ENCODE data around the gene EFCAB9. TPM values are rescaled to one million over a fixed set of nuclear protein-coding genes. Genes with fewer than 3 reads are reported as not detected.

The EFCAB9 gene
- total RNA-seq, 2 experiments from 2014 or later: not detected

- ChIA-PET CTCF (ENCODE audit: unreplicated experiment) (interaction anchor here (0.7 kb wide), 1 partner anchor 13 kb away, joined by 9 read pairs; no protein-coding TSS in a partner anchor), POLR2A (interaction anchor here (1.1 to 1.6 kb wide), 2 partner anchors 11 to 14 kb away, joined by 3 to 11 read pairs; no protein-coding TSS in a partner anchor)
- peaks cover 44% of the 10 kb centered on the region for H3K4me1 ChIP-seq (ENCODE audit: insufficient read depth, low read length, poor library complexity, severe bottlenecking)
- no TSS peak for BruUV-seq (replicated peaks)
- TF ChIP-seq EZH2phosphoT487 (IDR thresholded peaks at IDR 0.05; ENCODE audit: borderline replicate concordance, low read depth, low read length): no peak
- TF ChIP-seq, protein P1, sequence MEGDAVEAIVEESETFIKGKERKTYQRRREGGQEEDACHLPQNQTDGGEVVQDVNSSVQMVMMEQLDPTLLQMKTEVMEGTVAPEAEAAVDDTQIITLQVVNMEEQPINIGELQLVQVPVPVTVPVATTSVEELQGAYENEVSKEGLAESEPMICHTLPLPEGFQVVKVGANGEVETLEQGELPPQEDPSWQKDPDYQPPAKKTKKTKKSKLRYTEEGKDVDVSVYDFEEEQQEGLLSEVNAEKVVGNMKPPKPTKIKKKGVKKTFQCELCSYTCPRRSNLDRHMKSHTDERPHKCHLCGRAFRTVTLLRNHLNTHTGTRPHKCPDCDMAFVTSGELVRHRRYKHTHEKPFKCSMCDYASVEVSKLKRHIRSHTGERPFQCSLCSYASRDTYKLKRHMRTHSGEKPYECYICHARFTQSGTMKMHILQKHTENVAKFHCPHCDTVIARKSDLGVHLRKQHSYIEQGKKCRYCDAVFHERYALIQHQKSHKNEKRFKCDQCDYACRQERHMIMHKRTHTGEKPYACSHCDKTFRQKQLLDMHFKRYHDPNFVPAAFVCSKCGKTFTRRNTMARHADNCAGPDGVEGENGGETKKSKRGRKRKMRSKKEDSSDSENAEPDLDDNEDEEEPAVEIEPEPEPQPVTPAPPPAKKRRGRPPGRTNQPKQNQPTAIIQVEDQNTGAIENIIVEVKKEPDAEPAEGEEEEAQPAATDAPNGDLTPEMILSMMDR (conservative IDR thresholded peaks at IDR 0.05; ENCODE audit: low read length): no peak
- H3K9me3 ChIP-seq (ENCODE audit: low read length): no peaks in the 10 kb centered on the region
- H3K9me2 ChIP-seq (ENCODE audit: insufficient read depth, low read length): no peaks in the 10 kb centered on the region
- no peak overlapping the region for H2AFZ ChIP-seq (ENCODE audit: low read length)
- H3K4me2 ChIP-seq (ENCODE audit: low read length): no peak overlapping the region
- H4K20me1 ChIP-seq (ENCODE audit: insufficient read depth, low read length): no peaks in the 10 kb centered on the region
- intact Hi-C loops (cut with micrococcal nuclease; ENCODE audit: unreplicated experiment): no loop called here
- H3K79me2 ChIP-seq (ENCODE audit: insufficient read depth, low read depth, low read length): peaks cover 4% of the 10 kb centered on the region; the same call in 1 of the 2 replicates
- no peak overlapping the region for H3K27ac ChIP-seq (ENCODE audit: low read depth, low read length, poor library complexity, severe bottlenecking)
- no peak for DNase-seq (ENCODE audit: low spot score)
- peaks cover 14% of the 10 kb centered on the region for H3K36me3 ChIP-seq (ENCODE audit: insufficient read depth, low read length)
- H3K4me3 ChIP-seq (ENCODE audit: low read depth, low read length, poor library complexity, severe bottlenecking): no peak overlapping the region
Observed at GRCh38 chr5:172162323-172162986, 31.5 kb upstream of the EFCAB9 start.

- CTCF ChIA-PET (ENCODE audit: unreplicated experiment): interaction anchor here (0.7 kb wide), 1 partner anchor 13 kb away, joined by 9 read pairs; no protein-coding TSS in a partner anchor
- Histone ChIP-seq H4K20me1 (ENCODE audit: insufficient read depth, low read length) (no peaks in the 10 kb centered on the region), H3K9me3 (ENCODE audit: low read length) (no peaks in the 10 kb centered on the region), H3K4me2 (ENCODE audit: low read length) (no peak overlapping the region), H2AFZ (ENCODE audit: low read length) (no peak overlapping the region), H3K4me3 (ENCODE audit: low read depth, low read length, poor library complexity, severe bottlenecking) (no peak overlapping the region), H3K9me2 (ENCODE audit: insufficient read depth, low read length) (no peaks in the 10 kb centered on the region), H3K4me1 (ENCODE audit: insufficient read depth, low read length, poor library complexity, severe bottlenecking) (peaks cover 44% of the 10 kb centered on the region), H3K27ac (ENCODE audit: low read depth, low read length, poor library complexity, severe bottlenecking) (no peak overlapping the region), H3K36me3 (ENCODE audit: insufficient read depth, low read length) (peaks cover 10% of the 10 kb centered on the region), H3K79me2 (ENCODE audit: insufficient read depth, low read depth, low read length) (peaks cover 4% of the 10 kb centered on the region; the same call in 1 of the 2 replicates)
- POLR2A ChIA-PET: interaction anchor here (1.6 kb wide), 1 partner anchor 10 kb away, joined by 11 read pairs; no protein-coding TSS in a partner anchor
- BruUV-seq (replicated peaks): no TSS peak
- intact Hi-C loops (cut with micrococcal nuclease; ENCODE audit: unreplicated experiment): no loop called here
- DNase-seq (ENCODE audit: low spot score): no peak
- TF ChIP-seq, protein P1 (conservative IDR thresholded peaks at IDR 0.05; ENCODE audit: low read length): no peak
- TF ChIP-seq EZH2phosphoT487 (IDR thresholded peaks at IDR 0.05; ENCODE audit: borderline replicate concordance, low read depth, low read length): no peak
Observed at GRCh38 chr5:172162987-172163343, 31.0 kb upstream of the EFCAB9 start.

DNA sequence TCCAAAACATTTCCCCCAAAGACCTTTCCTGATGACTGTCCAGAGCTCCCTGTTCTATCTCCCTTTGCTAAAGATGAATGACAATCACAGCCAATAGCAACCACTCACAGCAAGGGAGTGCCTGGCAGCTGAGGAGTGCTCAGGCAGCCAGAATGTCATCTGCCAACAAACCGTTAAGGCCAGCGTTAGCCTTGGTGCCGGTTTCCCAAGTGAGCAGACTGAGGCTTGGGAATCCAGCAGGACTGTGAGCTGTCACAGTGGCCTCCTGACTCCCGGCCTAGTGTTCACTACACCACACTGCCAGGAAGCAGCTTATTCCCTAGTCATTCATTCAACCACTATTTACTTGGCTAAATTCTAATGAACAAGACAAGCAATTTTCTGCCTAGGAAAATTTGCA, 30.6 kb upstream of the EFCAB9 start:
- Histone ChIP-seq H3K9me3 (ENCODE audit: low read length) (no peaks in the 10 kb centered on the region), H2AFZ (ENCODE audit: low read length) (no peak overlapping the region), H3K4me1 (ENCODE audit: insufficient read depth, low read length, poor library complexity, severe bottlenecking) (peaks cover 40% of the 10 kb centered on the region), H3K4me3 (ENCODE audit: low read depth, low read length, poor library complexity, severe bottlenecking) (no peak overlapping the region), H3K79me2 (ENCODE audit: insufficient read depth, low read depth, low read length) (peaks cover 4% of the 10 kb centered on the region; the same call in 1 of the 2 replicates), H4K20me1 (ENCODE audit: insufficient read depth, low read length) (no peaks in the 10 kb centered on the region), H3K9me2 (ENCODE audit: insufficient read depth, low read length) (no peaks in the 10 kb centered on the region), H3K27ac (ENCODE audit: low read depth, low read length, poor library complexity, severe bottlenecking) (no peak overlapping the region), H3K36me3 (ENCODE audit: insufficient read depth, low read length) (peaks cover 6% of the 10 kb centered on the region), H3K4me2 (ENCODE audit: low read length) (no peak overlapping the region)
- no TSS peak for BruUV-seq (replicated peaks)
- POLR2A ChIA-PET: interaction anchor here (1.6 to 2.2 kb wide), 2 partner anchors 10 kb away, joined by 6 to 11 read pairs; no protein-coding TSS in a partner anchor
- no peak for DNase-seq (ENCODE audit: low spot score)
- intact Hi-C loops (cut with micrococcal nuclease; ENCODE audit: unreplicated experiment): no loop called here
- TF ChIP-seq EZH2phosphoT487 (IDR thresholded peaks at IDR 0.05; ENCODE audit: borderline replicate concordance, low read depth, low read length): no peak
- TF ChIP-seq, protein P1 (conservative IDR thresholded peaks at IDR 0.05; ENCODE audit: low read length): no peak
- CTCF ChIA-PET (ENCODE audit: unreplicated experiment): interaction anchor here (0.7 kb wide), 1 partner anchor 13 kb away, joined by 9 read pairs; no protein-coding TSS in a partner anchor

Data from OCI-LY7 (cell line).